ENCODE results near the gene IRF1.

The IRF1 gene

DNA sequence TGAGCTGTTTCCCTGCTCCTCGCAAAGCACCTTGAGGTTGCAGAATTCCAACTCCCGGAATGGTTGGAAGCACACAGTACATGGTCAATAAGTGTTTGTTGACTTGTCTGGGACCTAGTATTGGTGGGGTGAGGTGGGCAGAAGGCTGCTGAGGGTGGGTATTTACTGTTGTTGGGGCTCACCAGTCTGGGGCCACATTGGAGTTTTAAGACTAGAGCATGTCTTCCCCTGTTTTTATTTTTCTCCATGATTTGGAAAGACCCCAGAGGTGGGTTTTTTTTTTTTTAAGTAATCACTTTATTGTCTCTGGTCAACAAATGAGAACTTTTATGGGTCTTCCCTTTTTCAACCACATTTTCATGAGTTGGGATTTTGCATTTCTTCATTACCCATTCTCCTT lies 55.1 kb downstream of the IRF1 start:
- no peak for DNase-seq

- DNase-seq: no peak
These were observed 55.9 kb downstream of the IRF1 start for GRCh38 chr5:132434416-132435286.

- no peak for DNase-seq
These were observed 57.4 kb downstream of the IRF1 start for GRCh38 chr5:132433141-132433540.

- no peak for DNase-seq
These were observed 58.9 kb downstream of the IRF1 start for GRCh38 chr5:132431632-132432031.

Measured in CD4-positive, alpha-beta T cell treated with Interleukin-12 subunit alpha and Interleukin-12 subunit beta, for 1 hour (primary cell).